HG02642 (cell line): ENCODE measurements around the gene CLMP.

Experiments used
- ATAC-seq: cut with Tn5 transposase; IDR thresholded peaks from one replicate; pipeline ENCODE4 v1.9.1; 2021; ENCODE audit warnings: mild to moderate bottlenecking; ENCODE audit not compliant: unreplicated experiment, poor library complexity

The CLMP gene

DNA sequence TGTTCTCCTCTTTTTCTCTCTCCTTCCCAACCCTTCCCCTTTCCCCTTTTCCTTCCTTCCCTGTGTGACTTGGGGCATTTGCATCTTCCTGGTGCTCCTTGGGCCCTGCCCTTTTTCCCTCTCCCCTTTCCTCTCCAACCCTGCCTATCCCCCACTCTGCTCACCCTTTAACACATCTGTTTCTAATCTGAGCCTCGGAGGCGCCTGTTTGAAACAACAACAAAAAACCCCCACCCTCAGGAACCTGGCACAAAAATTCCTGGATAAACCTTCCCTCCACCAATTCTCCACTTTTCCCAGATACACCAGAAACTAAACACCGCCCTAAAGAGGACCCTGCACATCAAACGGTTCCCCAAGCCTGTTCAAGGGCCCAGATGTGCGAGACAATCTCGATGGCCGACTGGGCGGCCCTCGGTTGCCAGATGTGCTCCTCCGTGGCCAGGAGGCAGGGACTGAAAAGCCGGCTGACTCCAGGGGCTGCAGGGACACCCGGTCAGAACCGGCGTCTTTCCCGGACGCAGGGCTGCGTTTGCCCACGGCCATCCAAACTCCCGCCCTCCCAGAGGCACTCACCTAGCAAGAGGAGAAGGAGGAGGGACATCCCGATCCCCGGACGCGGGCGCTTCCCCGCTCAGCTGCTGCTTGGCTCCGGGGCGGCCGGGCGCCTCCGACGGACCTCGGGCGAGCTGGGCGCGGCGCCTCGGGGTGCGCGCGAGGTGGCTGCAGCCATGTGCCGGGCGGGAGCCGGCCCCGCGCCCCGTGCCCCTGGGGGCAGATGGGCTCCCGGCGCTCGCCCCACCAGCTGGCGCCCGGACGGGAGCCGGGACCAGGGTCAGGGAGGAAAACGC is 486 bp downstream of the CLMP start:
- no peak for ATAC-seq

GRCh38 chr11:123193742-123194141 is 1.3 kb downstream of the CLMP start:
- no peak for ATAC-seq

DNA sequence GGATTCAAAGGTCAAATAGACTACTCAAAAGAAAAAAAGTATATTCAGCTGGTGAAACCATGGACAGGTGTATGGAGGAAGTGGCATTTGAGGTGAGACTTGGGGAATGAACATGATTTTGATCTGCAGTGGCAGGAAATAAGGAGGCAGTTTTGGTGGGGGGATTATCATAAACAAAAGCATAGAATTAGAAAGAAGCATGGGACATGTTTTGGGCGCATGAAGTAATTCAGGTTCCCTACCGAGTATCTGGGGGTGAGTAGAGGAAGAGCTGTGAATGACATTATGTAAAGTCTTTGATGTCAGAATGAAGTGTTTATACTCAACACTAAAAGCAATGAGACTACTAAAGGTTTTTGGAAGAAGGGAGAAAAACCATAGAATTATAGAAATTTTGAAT is 3.1 kb downstream of the CLMP start:
- ATAC-seq = no peak

GRCh38 chr11:123190518-123190917 is 4.5 kb downstream of the CLMP start:
- ATAC-seq = no peak

GRCh38 chr11:123188508-123189165 is 6.4 kb downstream of the CLMP start:
- no peak for ATAC-seq

- no peak for ATAC-seq
Observed at GRCh38 chr11:123187665-123188507, 7.2 kb downstream of the CLMP start.

DNA sequence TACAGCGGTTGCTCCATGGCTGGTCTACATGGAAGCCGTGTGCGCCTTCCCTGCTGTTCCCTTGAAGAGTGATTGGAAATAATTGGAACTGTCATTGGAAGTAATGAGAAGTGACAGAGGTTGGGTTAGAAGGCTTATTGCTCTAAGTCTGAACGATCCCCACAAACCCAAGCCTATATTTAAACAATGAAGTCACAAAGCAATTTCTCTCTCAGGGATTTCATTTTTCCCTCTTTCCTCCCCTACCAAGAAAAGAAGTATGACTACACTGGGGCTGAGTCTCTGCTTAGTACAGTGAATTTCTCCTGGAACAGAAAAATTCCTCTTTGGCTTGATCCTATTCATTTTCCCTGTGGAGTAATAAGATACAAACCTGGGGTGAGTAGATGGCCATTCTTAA is 7.8 kb downstream of the CLMP start:
- no peak for ATAC-seq

DNA sequence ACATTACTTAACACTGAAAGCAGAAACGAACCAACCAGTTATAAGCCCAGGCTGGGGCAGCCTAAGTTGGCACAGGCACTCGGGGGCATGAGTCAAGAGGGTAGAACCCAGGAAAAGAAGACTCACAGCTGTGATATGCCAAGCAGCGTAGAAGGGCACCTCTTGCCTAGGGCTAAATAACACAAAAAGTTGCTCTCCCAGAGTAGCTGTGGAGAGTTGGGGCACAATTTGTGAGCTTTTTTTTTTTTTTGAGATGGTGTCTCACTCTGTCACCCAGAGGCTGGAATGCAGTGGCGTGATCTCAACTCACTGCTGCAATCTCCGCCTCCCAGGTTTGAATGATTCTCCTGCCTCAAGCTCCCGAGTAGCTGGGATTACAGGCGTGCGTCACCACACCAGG is 8.8 kb downstream of the CLMP start:
- ATAC-seq = no peak

GRCh38 chr11:123185326-123185725 is 9.7 kb downstream of the CLMP start:
- no peak for ATAC-seq

DNA sequence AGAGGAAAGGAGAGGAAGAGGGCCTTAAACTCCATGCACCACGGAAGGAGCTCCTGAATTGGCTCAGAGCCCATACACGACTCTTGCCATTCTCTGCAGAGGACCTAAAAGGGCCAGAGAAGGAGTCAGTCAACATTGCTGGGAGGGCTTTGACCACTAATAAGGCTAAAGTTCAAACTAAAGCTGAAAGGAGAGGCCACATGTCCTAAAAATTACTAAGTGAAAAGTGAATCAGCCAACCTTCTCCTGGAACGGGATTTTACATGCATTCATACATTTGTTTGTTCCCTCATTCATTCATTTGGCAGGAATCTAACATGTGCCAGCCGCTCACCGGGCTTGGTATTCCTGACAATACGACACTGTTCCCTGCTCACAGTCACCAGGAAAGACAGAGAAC is 10.5 kb downstream of the CLMP start:
- no peak for ATAC-seq

- no peak for ATAC-seq
Observed at GRCh38 chr11:123183391-123184099, 11.5 kb downstream of the CLMP start.

DNA sequence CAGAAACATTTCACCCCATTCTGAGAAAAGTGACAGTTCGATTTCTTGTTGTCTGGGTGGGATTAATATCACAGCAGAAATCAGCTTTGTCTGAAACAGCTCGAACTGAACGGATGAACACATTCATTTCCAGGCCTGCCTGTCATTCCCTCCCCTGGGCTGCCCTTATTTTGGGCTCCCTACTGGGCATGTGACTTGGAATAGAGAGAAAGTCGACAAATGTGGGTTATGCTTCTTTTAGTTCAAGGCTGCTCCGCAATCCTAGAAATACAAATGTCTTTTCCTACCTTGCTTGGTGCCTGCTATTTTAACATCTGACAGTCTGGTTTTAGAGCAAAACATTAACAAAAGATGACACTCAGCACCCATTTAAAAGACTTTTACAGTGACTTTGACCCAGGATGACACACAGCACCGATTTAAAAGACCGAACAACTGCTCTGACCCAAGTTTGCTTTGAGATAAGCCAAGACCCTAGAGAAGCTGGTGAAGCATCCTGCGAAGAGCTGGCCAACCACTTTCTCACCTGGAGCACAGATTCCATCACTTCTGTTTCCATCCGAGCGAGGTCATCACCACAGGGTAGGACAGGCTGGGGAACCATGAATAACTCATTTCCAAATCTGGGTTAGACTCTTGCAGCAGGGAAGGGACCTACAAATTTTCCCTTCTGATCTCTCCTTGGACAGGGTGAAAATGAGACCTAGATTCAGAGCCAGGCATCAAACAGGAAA is 13.1 kb downstream of the CLMP start:
- no peak for ATAC-seq

GRCh38 chr11:123181075-123181474 is 14.0 kb downstream of the CLMP start:
- no peak for ATAC-seq

GRCh38 chr11:123180574-123180973 is 14.5 kb downstream of the CLMP start:
- no peak for ATAC-seq

DNA sequence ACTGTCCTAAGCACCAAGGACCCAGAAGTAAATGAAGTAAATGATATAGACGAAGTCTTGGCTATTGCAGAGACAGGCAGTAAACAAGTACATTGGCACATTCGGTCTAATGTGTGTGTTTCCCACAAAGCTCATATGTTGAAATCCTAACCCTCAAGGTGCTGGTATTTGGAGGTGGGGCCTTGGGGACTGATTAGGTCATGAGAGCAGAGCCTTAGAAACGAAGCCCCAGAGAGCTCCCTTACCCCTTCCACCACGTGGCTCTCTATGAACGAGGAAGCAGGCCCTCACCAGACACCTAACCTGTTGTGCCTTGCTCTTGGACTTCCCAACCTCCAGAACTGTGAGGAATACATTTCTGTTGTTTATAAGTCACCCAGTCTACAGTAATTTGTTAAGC is 14.9 kb downstream of the CLMP start:
- no peak for ATAC-seq

DNA sequence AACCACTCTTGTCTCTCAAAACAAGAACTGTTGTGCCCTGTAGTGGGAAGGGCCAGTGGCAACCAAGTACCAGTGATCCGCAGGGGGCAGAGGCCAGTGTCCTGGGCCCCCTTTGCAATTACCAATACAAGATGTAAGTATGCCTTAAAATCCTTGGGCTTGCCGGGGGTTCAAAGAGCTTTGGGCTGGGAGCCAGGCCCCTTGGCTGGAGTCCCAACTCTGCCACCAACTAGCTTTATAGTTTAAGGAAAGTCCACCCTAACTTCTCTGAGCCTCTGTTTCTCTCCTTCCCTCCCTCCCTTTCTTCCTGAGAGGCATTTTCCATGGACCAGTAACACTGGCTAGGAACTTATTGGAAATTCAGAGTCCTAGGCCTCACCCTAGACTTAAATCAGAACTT is 15.5 kb downstream of the CLMP start:
- no peak for ATAC-seq

GRCh38 chr11:123178186-123178585 is 16.9 kb downstream of the CLMP start:
- no peak for ATAC-seq

GRCh38 chr11:123176785-123177184 is 18.3 kb downstream of the CLMP start:
- ATAC-seq = no peak
